GF-D8 (cell line): ENCODE results near the gene KRT2.

ENCODE experiments used
- DNase-seq: peaks from one replicate; lab custom pipeline; 2025; lab: John Stamatoyannopoulos, UW

Gene KRT2

DNA sequence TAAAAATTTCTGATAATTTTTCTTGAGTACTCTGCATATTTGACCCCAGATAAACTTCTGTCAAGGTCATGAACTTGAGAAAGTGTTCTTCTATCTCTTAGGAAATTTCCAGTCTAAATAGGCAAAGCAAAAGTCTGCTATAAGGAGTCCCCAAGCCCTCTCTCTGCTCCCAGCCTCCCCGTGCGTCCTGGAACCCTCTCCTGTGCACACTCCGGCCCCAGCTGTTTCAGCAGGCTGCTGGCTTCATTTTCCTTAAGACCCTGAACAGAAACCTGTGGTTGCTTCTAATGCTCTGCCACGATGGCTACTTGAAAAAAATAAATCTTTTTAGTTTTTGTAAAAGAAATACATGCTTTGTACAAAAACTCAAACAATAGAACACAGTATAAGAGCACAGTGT lies 14.7 kb downstream of the KRT2 start:
- DNase-seq: no peak

DNA sequence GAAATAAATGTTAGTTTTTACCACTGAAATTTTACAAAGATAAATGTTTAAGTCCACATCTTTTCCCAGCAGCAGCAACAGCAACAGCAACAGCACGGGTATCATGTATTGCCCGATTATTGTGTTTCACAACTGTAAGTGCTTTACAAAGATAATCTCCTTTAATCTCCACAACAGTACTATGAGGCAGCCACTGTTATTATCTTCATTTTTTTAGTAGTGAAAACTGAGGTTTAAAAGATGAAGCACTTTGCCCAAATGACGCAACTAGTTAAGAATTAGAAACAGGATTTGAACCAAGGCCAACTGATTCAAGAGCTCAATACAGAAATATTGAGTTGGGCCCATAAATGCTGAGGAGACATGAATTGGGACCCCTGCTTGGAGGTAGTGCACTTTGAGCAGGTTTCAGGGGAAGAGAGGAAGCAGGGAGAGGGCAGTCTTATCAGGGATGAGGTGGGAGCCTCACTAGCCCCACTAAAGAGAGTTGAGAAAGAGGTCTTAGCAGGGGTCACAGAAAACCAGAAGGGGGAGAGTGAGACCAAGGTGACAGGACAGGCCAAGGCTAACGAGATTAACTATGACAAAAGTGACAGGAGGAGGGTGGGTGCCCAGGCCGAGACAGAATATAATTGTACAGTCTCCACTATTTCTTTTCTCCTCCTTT lies 15.3 kb downstream of the KRT2 start:
- no peak for DNase-seq

DNA sequence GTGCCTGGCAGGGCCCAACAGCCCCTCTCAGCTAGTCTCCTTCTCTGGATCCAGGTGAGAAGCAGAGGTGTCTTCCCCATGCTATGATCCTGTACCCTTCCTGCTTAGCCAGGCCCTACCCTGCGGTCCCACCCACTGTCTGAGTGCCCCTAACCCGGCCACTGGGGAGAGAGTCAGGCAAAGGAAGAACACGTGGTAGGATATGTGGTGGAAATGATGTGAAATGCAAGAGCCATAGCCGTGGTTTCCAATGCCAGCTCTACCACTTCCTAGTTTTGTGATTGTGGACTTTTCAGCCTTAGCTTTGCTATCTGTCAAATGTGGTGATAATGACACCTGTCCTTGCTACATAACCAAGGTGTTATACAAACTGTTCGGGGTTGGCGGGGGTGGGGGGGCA lies 15.8 kb downstream of the KRT2 start:
- DNase-seq: no peak

DNA sequence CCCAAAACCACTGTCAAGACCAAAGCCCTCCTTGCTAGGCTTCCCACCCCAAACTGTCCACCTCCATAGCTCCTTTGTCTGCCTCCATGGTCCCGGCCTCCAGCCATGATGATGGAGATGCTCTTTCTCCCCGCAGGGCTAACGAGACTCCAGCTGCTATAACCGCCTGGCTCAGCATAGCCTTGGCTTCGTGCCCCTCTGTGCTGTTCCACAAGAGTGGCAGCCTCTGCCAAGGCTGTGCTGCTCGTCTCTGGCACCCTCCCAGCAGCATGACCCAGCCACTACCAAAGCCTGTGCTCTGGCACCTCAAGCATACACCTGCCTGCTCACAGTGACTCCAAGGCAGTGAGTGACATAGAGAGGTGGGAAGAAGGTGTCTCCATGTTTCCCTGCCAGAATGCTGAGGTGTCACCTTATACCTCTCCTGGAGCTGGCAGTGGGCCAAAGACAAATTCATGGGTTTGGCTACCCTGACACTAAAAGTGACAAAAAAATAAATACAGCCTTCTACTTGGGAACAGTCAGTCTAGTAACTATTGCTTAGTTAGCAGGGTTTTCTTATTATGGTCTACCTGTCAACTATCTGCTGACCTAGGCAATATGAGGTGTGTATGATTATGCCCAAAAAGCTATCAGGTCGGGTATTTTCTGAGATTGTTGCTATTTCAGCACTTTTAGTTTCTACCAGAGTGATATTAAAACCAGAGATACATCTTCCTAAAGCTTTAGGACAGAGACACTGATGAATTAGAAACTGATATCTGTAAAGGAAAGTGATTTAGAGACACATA lies 17.6 kb downstream of the KRT2 start:
- no peak for DNase-seq

DNA sequence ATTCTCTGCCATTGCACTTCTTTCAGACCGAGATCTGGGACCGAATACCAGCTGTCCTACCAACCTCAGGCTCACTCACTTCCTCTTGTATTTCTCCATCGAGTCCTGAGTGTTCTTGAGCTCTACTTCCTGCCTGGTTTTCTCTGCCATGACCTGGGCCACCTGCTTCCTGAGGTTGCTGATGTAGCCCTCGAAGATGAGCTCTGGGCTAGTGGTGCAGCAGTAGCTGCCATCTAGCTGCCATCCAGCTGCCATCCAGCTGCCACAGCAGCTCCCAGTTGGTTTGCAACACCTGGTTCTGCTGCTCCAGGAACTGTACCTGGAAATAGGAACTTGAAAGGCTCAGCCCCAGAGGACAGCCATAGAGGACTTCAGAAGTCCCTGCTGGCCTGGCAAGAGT lies 18.6 kb downstream of the KRT2 start:
- DNase-seq: peak; percentile 39

DNA sequence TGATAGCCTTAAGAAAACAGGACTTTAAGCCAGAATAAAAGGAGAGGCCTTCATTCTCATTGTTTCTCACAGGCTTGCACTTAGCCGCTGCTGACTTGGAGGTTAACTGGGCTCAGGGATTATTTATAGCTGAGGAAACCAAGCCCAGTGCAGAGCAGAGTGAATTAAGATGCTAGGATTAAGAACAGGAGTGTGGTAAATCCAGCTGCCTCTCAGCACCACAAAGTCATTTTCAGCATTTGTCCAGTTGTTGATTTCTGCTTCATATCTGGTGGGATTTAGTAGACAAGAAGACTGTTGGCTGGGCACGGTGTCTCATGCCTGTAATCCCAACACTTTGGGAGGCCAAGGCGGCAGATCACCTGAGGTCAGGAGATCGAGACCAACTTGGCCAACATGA lies 19.4 kb downstream of the KRT2 start:
- DNase-seq: no peak

DNA sequence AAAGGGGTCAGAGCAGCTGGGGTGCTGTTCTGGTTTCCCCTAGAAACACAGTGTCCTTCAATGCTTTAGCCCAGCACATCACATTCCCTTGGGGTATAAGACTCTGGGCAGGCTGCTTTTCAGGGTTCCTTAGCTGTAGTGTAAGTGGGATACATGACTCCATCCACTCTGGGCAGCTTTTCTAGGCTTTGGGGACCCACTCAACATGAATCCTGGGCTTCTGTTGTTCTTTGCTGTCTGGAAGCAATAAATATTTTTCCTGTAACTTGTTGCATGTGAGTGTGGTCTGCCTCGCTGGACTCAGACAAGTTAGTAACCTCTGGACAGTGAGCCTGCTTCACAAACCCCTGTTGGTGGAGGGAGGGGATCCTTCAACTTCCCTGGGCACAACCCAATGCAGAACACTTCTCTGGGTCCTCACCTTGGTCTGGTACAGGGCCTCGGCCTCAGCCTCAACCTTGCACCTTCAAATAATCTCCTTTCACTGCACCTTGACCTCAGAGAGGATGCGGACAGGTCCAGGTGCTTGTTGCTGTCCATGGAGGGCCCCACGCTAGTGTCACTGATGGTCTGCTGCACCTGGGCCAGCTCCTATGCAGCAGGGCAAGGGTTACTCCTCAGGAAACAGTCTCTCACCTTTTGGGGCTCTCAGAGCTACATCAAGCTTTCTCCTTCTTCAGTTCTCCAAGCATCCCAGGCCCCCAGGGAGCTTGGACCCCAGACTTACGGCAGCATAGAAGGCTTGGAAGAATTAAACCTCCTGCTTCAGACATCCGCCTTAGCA lies 20.1 kb downstream of the KRT2 start:
- no peak for DNase-seq

DNA sequence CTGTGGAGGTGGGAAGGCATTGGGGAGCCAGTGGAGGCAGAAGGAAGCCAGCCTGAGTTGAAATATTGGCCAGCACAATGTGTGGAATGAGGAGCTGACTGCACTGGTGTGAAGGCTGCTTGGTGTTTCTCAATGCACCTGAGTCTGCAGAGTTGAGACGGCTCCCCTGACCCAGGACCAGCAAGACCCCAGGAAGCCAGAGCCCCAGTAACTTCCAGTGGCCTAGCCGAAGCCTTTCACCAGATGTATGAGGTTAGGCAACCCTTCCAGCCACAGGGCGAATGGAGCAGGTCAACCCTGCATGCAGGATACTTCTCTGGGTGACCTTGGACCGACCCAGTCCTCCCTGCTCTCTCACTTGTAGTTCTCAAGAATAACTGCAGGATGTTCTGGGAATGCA lies 20.7 kb downstream of the KRT2 start:
- DNase-seq: no peak

DNA sequence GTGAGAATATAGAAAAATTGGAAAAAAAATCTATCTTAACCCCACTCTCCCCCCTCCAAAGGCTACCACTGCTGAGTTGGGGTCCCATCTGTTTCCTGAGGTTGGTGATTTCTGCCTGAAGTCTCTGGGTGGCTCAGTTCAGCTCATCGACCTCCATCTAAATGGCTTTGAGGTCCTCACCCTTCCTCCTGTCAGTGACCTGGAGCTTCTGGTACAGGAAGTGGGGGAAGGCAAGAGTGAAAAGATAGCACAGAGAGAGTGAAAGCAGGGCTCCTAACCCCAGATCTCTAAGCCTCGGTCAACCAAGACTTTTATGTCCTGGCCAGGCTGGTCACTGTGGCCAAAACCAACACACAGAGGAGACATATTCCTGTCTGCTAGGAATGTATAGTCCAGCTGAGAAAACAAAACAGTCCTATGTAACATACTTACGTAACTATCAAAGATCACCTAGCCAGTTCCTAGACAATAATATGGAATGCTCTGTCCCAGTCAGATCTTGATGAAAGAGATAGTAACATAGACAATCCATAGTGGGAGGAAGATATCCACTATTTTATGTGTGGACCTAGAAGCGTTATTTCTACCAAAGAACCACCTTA lies 21.3 kb downstream of the KRT2 start:
- no peak for DNase-seq

DNA sequence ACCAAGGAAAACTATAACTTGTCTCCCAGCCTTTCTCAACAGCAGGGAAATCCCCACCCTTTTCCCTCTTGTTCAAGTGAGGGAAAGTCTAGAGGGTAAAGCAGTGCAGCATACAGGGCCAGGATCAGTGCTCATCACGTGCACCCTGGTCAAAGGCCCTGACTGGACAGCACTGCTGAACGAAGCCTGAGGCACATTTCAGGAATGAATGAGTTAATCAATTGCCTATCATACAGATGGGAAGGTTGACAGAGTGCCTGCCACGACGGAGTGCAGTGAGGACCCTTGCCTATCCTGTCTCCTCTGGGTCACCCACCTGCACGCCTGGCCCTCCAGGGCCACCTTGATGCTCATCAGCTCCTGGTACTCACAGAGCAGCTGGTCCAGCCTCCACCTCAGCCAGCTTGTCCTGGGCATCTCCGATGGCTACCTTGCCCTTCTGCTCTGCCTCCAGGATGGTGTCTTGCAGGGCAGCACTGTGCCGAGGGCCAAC lies 22.0 kb downstream of the KRT2 start:
- DNase-seq: no peak

DNA sequence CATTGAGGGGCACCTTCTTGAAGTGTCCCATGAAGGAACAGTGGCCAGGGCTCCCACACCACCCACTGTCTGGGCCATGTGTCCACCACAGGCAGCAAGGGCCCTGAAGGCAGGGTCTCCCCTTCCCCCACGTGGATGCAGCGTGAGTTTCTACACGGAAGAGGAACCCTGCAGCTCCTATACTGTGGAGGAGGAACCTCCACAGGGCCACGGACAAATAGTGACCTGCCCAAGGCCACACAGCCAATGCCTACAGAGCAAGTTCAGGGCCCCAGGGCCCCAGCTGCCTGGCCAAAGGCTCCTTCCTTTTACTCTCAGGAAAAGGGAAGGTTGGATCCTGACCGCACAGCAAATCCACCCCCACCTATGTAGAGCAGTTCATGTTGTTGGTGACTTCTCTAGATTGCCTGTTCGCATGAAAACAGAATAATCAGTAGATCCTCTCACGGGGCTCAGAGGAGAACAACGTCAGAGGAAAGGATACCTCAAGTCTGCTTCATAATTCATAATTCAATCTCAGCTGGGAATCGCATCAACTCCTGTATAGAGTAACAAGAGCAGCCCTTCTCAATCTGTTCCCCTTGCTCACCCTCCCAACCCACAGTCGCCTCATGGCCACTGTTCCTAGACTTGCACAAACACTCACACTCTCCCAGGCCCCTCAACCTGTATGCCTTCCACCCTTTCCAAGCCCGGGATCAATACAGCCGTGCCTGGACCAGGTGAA lies 22.6 kb downstream of the KRT2 start:
- DNase-seq: no peak

DNA sequence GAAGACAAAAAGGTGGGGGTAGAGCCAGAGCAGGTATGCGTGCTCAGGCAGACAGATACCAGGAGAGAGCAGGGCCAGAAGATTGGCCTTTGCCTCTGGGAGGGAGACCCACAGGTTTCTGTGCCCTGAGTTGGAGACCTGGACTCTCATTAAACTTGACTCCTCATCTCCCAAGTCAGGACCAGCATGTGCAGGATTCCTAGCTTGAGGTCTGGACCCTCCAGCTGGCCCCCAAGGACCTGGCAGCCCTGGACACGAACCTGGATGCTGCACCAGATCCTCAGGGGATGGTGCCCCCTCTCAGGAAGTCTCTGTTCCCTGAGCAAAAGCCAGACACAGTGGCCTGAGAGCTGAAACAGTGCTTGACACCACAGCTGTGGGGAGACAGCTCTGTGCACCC lies 23.2 kb downstream of the KRT2 start:
- DNase-seq: no peak

DNA sequence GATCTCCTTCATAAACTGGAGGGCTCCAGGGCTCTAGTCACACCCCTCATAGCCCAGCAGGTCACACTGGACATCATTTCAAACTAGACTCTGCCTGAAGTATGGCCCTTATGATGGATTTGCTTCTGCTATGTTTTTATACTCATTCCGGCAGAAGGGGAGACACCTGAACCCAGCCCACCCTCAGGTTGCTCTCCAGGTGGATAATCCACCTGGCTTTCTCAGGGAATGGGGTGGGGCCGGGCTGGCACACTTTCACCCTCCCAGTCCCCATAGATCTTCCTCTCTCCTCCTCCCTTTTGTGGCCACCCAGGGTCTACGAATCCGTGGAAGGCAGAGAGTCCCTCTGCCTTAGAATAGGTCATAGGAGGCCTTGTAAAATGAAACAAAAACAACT lies 23.9 kb downstream of the KRT2 start:
- no peak for DNase-seq

DNA sequence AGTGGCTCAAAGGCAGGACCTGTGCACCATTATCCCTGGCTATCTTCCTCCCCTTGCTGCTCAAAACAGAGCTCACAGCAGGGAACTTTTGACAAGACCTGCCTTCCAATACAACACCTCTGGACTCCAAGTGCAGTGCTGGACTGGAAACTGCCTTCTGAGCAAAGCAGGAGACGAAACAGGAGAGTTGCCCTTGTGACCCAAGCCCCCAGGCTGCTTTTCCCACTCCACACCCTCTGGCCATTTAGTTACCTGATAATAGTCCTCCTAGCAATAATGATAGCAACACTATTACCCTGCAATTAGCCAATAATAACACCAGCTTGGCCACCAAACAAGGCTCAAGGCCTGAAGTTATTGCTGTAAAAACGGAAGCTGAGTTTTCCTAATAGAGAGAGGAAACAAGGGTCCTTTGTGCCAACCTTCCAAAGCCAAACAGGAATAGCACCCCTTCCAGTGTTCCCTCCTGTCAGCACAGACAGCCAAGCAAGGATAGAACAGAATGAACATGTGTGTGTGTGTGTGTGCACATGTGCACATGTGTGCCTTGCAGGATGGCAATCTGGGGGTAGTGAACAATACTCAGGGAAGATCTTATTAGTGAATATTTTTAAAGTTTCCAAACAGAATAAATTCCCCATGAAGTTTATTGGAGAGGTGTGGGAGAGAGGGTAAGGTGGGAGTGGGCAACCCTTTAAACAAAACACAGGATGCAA lies 24.5 kb downstream of the KRT2 start:
- no peak for DNase-seq

DNA sequence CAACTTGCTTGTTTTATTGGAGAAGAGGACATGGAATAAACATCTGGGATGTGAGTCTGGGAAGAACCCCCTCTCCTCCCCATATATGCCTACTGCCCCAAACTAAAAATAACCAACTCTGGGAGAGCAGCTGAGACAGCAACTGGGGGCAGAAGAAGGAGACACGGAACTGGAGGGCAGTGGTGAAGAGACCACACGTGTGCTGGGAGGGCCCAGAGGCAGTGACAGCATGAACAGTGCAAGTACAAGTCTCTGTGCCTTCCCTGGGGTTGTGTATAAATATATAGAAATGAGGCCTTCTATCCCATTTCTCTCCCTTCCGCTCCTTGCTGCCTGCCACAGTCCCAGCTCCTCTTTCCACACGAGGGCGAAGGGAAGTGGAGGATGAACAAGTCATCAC lies 29.7 kb downstream of the KRT2 start:
- no peak for DNase-seq

DNA sequence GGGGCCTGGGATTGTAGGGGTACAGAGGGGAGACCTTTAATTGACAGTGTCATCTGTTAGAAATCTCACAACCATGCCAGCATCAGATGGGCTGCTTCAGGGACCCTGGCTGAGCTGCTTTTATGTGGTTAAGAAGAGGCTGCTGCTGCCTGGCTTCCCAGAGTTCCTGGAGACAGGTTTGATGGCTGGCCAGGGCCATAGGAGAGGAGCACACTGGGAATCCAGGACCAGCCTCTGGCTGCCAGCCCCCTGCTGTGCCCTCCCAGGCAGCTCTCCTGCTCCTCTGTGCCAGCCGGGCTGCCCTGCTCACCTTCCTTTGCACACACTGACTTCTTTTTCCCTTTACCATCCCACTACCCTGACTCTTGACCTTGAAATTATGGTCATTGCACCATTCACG lies 33.1 kb downstream of the KRT2 start:
- no peak for DNase-seq

DNA sequence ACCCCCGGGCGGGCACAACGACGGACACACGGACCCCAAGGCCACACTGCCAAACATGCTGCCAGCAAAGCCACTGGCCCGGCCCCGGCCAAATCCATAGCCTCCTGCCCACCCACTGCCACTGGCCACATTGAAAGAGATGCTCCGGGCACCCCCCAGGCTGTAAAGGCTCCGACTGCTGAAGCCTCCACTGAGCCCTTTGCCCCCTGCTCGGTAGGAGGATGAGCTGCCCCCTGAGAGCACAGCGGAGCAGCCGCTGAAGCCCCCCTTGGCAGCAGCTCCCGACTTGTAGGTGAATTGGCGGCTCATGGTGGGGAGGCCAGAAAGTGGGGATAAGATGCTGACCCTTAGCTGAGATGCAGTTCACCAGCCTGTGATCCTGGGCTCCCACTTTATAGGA lies 33.8 kb downstream of the KRT2 start, which contains the start of gene KRT73:
KRT73 (minus strand) TSS at position 344 of the 400 bp plus-strand sequence; CDS start at position 309, 35 bp downstream.
- DNase-seq: no peak

DNA sequence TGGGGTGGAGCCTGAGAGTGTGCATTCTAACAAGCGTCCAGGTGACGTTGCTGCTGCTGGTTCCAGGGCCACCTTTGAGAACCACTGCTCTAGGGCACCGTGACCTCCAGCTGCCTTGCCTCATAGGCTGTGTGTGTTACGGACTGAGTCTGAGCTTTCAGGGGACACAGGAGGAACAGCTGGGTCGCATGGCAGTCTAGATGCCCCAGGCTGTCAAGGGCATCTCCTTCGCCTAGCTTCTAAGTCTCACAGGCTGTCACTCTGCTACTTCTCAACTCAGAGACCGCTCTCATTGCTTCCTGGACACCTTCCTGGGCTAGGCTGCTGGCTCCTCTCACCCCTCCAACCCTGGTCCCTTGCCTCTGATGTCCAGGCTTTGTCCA lies 34.6 kb downstream of the KRT2 start:
- DNase-seq: no peak

DNA sequence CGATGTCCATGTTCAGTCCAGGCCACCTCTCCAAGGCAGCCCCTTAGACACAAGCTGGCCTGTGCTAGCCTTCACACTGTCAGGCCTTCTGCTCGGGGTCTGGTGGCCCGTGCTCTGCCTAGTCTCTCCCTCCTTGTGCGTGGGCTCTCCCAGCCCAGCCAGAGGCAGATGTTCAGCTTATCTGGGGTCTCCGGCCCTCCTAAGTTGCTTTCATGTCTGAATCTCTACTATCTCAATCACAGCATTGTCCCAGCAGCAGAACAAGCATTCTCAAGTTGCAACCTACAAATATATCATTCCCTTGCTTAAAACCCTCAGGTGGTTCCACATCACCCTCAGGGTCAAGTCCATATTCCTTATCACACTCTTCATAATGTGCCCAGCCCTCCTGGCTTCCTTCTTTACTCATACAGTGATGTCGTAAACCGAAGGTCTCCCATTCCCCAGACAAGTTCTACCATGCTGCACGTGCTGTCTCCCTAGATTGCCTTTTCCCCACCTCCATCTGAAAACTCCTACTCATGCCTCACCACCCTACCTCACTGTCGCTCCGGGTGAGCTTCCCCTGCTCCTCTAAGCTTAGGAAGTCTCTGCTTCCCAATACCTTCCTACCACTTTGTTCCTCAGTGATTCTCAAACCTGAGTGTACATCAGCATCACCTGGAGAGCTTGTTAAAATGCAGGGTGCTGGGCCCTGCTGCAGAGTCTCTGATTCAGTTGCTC lies 35.2 kb downstream of the KRT2 start:
- no peak for DNase-seq

DNA sequence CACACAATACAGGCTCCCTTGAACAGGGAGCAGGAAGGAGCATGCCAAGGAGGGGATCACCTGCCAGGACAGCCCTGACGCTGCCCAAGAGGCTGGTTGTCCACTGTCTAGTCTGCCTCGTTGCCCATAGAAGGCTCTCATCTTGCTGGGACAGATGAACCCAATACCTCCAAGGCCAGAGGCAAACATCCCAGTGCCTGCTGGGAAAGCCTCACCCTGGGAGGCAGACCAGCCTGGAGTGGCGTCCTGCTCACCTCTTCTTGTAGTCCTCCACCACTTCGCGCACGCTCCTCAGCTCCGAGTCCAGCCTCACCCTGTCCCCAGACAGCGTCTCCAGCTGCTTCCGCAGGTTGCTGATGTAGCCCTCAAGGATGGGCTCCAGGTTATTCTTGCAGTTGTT lies 36.1 kb downstream of the KRT2 start:
- DNase-seq: no peak
